GM12873 (cell line): ENCODE measurements around the gene TSC22D3.

Experiments used
- CTCF ChIP-seq: IDR thresholded peaks from 2 replicates; pipeline ENCODE4 v1.5.1; 2012; ENCODE audit warnings: low read depth, mild to moderate bottlenecking, moderate library complexity, low read length, control low read depth; ENCODE audit not compliant: insufficient read depth; ENCODE audit errors: missing control alignments

TSC22D3 gene

GRCh38 chrX:107769581-107770317, 5.8 kb downstream of the TSC22D3 start:
- TF ChIP-seq CTCF, result no peak

GRCh38 chrX:107768051-107768450, 7.5 kb downstream of the TSC22D3 start:
- TF ChIP-seq CTCF, result no peak

GRCh38 chrX:107766470-107767150, 9.0 kb downstream of the TSC22D3 start:
- no peak for TF ChIP-seq CTCF

GRCh38 chrX:107764845-107765608, 10.6 kb downstream of the TSC22D3 start:
- no peak for TF ChIP-seq CTCF

- TF ChIP-seq CTCF, result no peak
Measured at GRCh38 chrX:107763647-107764046, 11.9 kb downstream of the TSC22D3 start.

GRCh38 chrX:107760304-107761077, 15.1 kb downstream of the TSC22D3 start:
- TF ChIP-seq CTCF, result no peak
